HepG2 (cell line): ENCODE measurements around the gene PMM2. TPM values are rescaled to one million over a fixed set of nuclear protein-coding genes. Genes with fewer than 3 reads are reported as not detected.

Source experiments
- CEBPG ChIP-seq: IDR thresholded peaks from 2 replicates; pipeline ENCODE4 v1.6.1; 2016
- DMAP1 ChIP-seq: IDR thresholded peaks from 2 replicates; pipeline ENCODE4 v1.6.1; 2016
- KDM1A ChIP-seq: IDR thresholded peaks from 2 replicates; pipeline ENCODE4 v1.6.1; 2016; ENCODE audit warnings: missing compliant biosample characterization
- KLF16 ChIP-seq, 2 experiments: sonication (generic) in 1 of 2; formaldehyde crosslinking in 1 of 2; IDR thresholded peaks; 2 replicates each; pipeline versions ENCODE4 v1.6.1 to v1.8.0; 2016 to 2023; ENCODE audit warnings: missing genetic modification reagents in 2 of 2, missing compliant biosample characterization in 1 of 2
- MIER2 ChIP-seq: IDR thresholded peaks from 2 replicates; pipeline ENCODE4 v1.6.1; 2016; ENCODE audit warnings: missing biosample characterization, missing genetic modification reagents
- MTF1 ChIP-seq: sonication (generic); formaldehyde crosslinking; IDR thresholded peaks from 2 replicates; pipeline ENCODE4 v1.5.0; 2020; ENCODE audit warnings: missing genetic modification reagents
- PHF8 ChIP-seq: sonication (generic); formaldehyde crosslinking; IDR thresholded peaks from 2 replicates; pipeline ENCODE4 v1.5.0; 2020; ENCODE audit warnings: missing genetic modification reagents
- POLR2AphosphoS5 ChIP-seq: IDR thresholded peaks from 2 replicates; pipeline ENCODE4 v1.6.1; 2012; ENCODE audit warnings: low read depth, low read length
- PRMT3 ChIP-seq: sonication (generic); formaldehyde crosslinking; IDR thresholded peaks from 2 replicates; pipeline ENCODE4 v1.8.1; 2022; ENCODE audit warnings: low read depth, mild to moderate bottlenecking, moderate library complexity, missing genetic modification reagents, borderline replicate concordance
- SAP130 ChIP-seq: IDR thresholded peaks from 2 replicates; pipeline ENCODE4 v1.6.1; 2016; ENCODE audit warnings: low read depth
- SOX6 ChIP-seq, 2 experiments: fragments of 450-650 bp in 1 of 2; sonication (generic) in 1 of 2; formaldehyde crosslinking in 1 of 2; IDR thresholded peaks; 2 replicates each; pipeline versions ENCODE4 v1.4.0 to v1.6.1; 2017 to 2020; ENCODE audit warnings: antibody characterized with exemption in 1 of 2, mild to moderate bottlenecking in 1 of 2, missing genetic modification reagents in 1 of 2
- ZNF224 ChIP-seq: sonication (generic); formaldehyde crosslinking; IDR thresholded peaks from 2 replicates; pipeline ENCODE4 v1.5.0; 2020; ENCODE audit warnings: mild to moderate bottlenecking, missing genetic modification reagents
- ZNF251 ChIP-seq: sonication (generic); formaldehyde crosslinking; IDR thresholded peaks from 2 replicates; pipeline ENCODE4 v1.9.0; 2021; ENCODE audit warnings: mild to moderate bottlenecking, missing genetic modification reagents
- ZNF264 ChIP-seq: sonication (generic); formaldehyde crosslinking; IDR thresholded peaks from 2 replicates; pipeline ENCODE4 v1.4.0; 2020; ENCODE audit warnings: missing genetic modification reagents
- ZNF318 ChIP-seq: sonication (generic); formaldehyde crosslinking; IDR thresholded peaks from 2 replicates; pipeline ENCODE4 v1.4.0; 2020; ENCODE audit warnings: mild to moderate bottlenecking, missing genetic modification reagents
- ZNF430 ChIP-seq: sonication (generic); formaldehyde crosslinking; IDR thresholded peaks from 2 replicates; pipeline ENCODE4 v1.9.0; 2021; ENCODE audit warnings: mild to moderate bottlenecking, missing genetic modification reagents
- ZNF543 ChIP-seq: sonication (generic); formaldehyde crosslinking; IDR thresholded peaks from 2 replicates; pipeline ENCODE4 v1.4.0; 2020; ENCODE audit warnings: mild to moderate bottlenecking, missing genetic modification reagents
- ZNF589 ChIP-seq: sonication (generic); formaldehyde crosslinking; conservative IDR thresholded peaks from 2 replicates; pipeline ENCODE4 v1.8.0; 2022; ENCODE audit warnings: mild to moderate bottlenecking, moderate library complexity, missing genetic modification reagents
- ZNF678 ChIP-seq: sonication (generic); formaldehyde crosslinking; IDR thresholded peaks from 2 replicates; pipeline ENCODE4 v1.4.0; 2020; ENCODE audit warnings: mild to moderate bottlenecking, missing genetic modification reagents
- ZZZ3 ChIP-seq: sonication (generic); formaldehyde crosslinking; IDR thresholded peaks from 2 replicates; pipeline ENCODE4 v1.4.0; 2020; ENCODE audit warnings: missing genetic modification reagents, mild to moderate bottlenecking, borderline replicate concordance
- polyA plus RNA-seq, 8 experiments: library from polyadenylated mRNA; depleted of rRNA in 3 of 8; stranded (reverse) in 7 of 8; unstranded in 1 of 8; fragments of >200 nt; fragmentation: Illumina TruSeq in 4 of 8; extraction: Trizol in 4 of 8; gene quantifications; 2 replicates each; pipeline versions ENCODE4 v1.2.1 to v1.2.3, GENCODE V29; 2011 to 2016; ENCODE audit warnings: low read depth in 4 of 8, missing spikeins in 1 of 8, mixed read lengths in 1 of 8; ENCODE audit not compliant: insufficient read depth in 1 of 8
- total RNA-seq, 5 experiments: library from RNA; depleted of rRNA; stranded (reverse); fragments of >200 nt; fragmentation: Illumina TruSeq; extraction: Trizol; gene quantifications; 2 replicates each; pipeline ENCODE4 v1.2.3, GENCODE V29; 2016; ENCODE audit warnings: low read depth in 1 of 5
- TF ChIP-seq, protein P1 (sequence below): sonication (generic); formaldehyde crosslinking; IDR thresholded peaks from 2 replicates; pipeline ENCODE4 v1.4.0; 2020; ENCODE audit warnings: missing genetic modification reagents, borderline replicate concordance
- TF ChIP-seq, protein P2 (sequence below): sonication (generic); formaldehyde crosslinking; IDR thresholded peaks from 2 replicates; pipeline ENCODE4 v1.8.1; 2023; ENCODE audit warnings: mild to moderate bottlenecking, missing genetic modification reagents

The PMM2 gene
- total and polyA plus RNA-seq, 2 of the 13 experiments (the other 11 are each of a cell fraction or from before 2014, with no cell fraction given), result 52.2 to 93.7 TPM

GRCh38 chr16:8872071-8872470 lies 74.4 kb downstream of the PMM2 start (continued):
- no peak for TF ChIP-seq ZNF264 (CRISPR knock-in tag)
- TF ChIP-seq ZNF224 (CRISPR knock-in tag), result no peak
- TF ChIP-seq PRMT3 (CRISPR knock-in tag), result no peak
- TF ChIP-seq ZNF251 (CRISPR knock-in tag), result no peak
- no peak for TF ChIP-seq ZZZ3
- TF ChIP-seq DMAP1 (CRISPR knock-in tag), result no peak
- TF ChIP-seq ZNF589 (CRISPR knock-in tag), result no peak
- TF ChIP-seq, protein P1, sequence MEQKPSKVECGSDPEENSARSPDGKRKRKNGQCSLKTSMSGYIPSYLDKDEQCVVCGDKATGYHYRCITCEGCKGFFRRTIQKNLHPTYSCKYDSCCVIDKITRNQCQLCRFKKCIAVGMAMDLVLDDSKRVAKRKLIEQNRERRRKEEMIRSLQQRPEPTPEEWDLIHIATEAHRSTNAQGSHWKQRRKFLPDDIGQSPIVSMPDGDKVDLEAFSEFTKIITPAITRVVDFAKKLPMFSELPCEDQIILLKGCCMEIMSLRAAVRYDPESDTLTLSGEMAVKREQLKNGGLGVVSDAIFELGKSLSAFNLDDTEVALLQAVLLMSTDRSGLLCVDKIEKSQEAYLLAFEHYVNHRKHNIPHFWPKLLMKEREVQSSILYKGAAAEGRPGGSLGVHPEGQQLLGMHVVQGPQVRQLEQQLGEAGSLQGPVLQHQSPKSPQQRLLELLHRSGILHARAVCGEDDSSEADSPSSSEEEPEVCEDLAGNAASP (CRISPR knock-in tag), result no peak
- no peak for TF ChIP-seq MTF1
- TF ChIP-seq CEBPG, result no peak
- no peak for TF ChIP-seq ZNF543 (CRISPR knock-in tag)
- TF ChIP-seq, protein P2, sequence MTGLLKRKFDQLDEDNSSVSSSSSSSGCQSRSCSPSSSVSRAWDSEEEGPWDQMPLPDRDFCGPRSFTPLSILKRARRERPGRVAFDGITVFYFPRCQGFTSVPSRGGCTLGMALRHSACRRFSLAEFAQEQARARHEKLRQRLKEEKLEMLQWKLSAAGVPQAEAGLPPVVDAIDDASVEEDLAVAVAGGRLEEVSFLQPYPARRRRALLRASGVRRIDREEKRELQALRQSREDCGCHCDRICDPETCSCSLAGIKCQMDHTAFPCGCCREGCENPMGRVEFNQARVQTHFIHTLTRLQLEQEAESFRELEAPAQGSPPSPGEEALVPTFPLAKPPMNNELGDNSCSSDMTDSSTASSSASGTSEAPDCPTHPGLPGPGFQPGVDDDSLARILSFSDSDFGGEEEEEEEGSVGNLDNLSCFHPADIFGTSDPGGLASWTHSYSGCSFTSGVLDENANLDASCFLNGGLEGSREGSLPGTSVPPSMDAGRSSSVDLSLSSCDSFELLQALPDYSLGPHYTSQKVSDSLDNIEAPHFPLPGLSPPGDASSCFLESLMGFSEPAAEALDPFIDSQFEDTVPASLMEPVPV (CRISPR knock-in tag), result no peak
- TF ChIP-seq ZNF318 (CRISPR knock-in tag), result no peak
- TF ChIP-seq SOX6 (IDR thresholded peaks at IDR 0.05), result no peak
- peak; percentile 11 for TF ChIP-seq SOX6 (CRISPR knock-in tag; IDR thresholded peaks at IDR 0.05)
- TF ChIP-seq SAP130 (CRISPR knock-in tag), result peak; percentile 40; the same call in 1 of the 2 replicates
- TF ChIP-seq ZNF678 (CRISPR knock-in tag), result peak; percentile 55; the same call in 1 of the 2 replicates
- TF ChIP-seq MIER2 (CRISPR knock-in tag), result no peak
- TF ChIP-seq KLF16 (CRISPR knock-in tag; IDR thresholded peaks at IDR 0.05), result no peak
- no peak for TF ChIP-seq ZNF430 (CRISPR knock-in tag)
- 0 out of 2 replicates have a peak, but pooled peaks have one; percentile 6 for TF ChIP-seq PHF8 (CRISPR knock-in tag)
- no peak for TF ChIP-seq POLR2AphosphoS5
- no peak for TF ChIP-seq KDM1A (CRISPR knock-in tag)
